Measurements from ENCODE around the gene ZNRF2.
A peak's percentile ranks its signal among the peaks of the same experiment; 100 is the strongest.

ZNRF2 gene

DNA sequence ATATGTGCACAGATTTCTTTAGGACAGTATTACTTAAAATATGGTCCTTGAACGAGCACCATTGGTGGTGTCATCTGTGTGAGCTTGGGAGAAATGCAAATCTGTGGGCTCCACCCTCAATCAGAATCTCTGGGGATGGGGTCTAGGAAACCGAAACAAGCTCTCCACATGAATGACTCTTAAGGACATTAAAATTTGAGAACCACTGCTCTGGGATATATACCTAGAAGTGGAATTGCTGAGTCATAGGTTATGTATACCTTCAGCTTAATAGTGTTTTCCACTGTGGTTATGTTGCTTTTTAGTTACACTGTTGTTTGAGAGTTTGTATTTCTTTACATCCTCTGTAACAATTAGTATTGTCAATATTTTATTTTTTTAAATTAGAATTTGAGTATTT lies 24.0 kb downstream of the ZNRF2 start:
- DNase-seq (ENCODE audit: low read depth) = peak; percentile 43
- TF ChIP-seq POLR2A (IDR thresholded peaks at IDR 0.05; ENCODE audit: extremely low read depth, insufficient read length) = no peak
- TF ChIP-seq, protein P1, sequence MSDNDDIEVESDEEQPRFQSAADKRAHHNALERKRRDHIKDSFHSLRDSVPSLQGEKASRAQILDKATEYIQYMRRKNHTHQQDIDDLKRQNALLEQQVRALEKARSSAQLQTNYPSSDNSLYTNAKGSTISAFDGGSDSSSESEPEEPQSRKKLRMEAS (IDR thresholded peaks at IDR 0.05; ENCODE audit: low read depth, low read length) = no peak
- TF ChIP-seq, protein P2, sequence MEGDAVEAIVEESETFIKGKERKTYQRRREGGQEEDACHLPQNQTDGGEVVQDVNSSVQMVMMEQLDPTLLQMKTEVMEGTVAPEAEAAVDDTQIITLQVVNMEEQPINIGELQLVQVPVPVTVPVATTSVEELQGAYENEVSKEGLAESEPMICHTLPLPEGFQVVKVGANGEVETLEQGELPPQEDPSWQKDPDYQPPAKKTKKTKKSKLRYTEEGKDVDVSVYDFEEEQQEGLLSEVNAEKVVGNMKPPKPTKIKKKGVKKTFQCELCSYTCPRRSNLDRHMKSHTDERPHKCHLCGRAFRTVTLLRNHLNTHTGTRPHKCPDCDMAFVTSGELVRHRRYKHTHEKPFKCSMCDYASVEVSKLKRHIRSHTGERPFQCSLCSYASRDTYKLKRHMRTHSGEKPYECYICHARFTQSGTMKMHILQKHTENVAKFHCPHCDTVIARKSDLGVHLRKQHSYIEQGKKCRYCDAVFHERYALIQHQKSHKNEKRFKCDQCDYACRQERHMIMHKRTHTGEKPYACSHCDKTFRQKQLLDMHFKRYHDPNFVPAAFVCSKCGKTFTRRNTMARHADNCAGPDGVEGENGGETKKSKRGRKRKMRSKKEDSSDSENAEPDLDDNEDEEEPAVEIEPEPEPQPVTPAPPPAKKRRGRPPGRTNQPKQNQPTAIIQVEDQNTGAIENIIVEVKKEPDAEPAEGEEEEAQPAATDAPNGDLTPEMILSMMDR (IDR thresholded peaks at IDR 0.05; ENCODE audit: low read depth, low read length) = no peak
- TF ChIP-seq MYC (IDR thresholded peaks at IDR 0.05; ENCODE audit: low read depth, low read length) = no peak
- H3K4me3 ChIP-seq (ENCODE audit: low read depth, low read length) = no peak overlapping the region

DNA sequence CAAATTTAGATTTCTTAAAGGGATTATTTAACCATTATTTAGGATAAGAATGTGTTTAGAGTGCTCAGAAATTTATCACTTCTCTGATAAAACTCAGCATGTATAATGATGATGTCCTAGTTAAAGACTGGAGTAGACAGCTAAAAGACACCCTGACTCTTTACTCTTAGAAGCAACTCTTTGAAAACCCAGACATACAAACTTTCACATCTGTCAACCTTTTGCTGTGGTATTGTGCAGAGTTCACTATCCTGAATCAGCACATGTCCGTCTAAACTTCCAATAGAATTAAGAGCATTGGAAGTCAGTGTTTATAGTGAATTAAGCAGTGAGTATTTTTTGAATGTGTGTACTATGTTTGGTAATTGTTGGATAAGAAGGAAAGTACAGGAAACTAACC lies 24.9 kb downstream of the ZNRF2 start:
- no peak overlapping the region for H3K4me3 ChIP-seq (ENCODE audit: low read depth, low read length)
- DNase-seq (ENCODE audit: low read depth) = no peak
- TF ChIP-seq MYC (IDR thresholded peaks at IDR 0.05; ENCODE audit: low read depth, low read length) (no peak), POLR2A (IDR thresholded peaks at IDR 0.05; ENCODE audit: extremely low read depth, insufficient read length) (no peak)
- TF ChIP-seq, protein P2 (IDR thresholded peaks at IDR 0.05; ENCODE audit: low read depth, low read length) = no peak
- TF ChIP-seq, protein P1 (IDR thresholded peaks at IDR 0.05; ENCODE audit: low read depth, low read length) = no peak

DNA sequence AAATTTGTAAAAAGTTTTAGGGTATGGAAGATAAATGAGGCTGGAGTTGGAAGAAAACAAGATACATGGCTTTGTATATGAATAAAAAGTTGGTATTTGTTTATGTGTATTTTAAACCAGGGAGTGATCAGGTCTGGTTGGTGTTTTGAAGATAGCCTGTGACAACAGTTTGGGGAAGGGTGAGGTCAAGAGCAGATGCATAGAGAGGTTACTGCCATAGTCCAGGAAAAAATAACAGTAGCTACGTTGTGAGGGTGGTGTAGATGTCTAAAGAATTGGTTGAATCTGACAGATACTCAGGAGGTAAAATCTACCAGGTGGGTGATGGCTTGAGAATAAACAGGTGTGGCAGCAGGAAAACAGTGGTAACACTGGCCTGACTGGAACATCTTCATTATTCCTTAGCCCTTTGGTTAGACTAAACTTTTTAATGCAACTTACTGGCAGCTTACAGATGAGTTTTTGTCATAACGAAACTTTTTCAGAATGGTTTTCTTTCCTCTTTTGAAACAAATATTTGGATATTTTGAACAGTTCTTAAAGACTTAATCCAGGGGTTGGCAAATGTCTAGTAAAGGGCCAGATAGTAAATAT lies 25.5 kb downstream of the ZNRF2 start:
- DNase-seq (ENCODE audit: low read depth) = no peak
- TF ChIP-seq, protein P1 (IDR thresholded peaks at IDR 0.05; ENCODE audit: low read depth, low read length) = no peak
- TF ChIP-seq, protein P2 (IDR thresholded peaks at IDR 0.05; ENCODE audit: low read depth, low read length) = no peak
- TF ChIP-seq POLR2A (IDR thresholded peaks at IDR 0.05; ENCODE audit: extremely low read depth, insufficient read length) = no peak
- no peak for TF ChIP-seq MYC (IDR thresholded peaks at IDR 0.05; ENCODE audit: low read depth, low read length)
- no peak overlapping the region for H3K4me3 ChIP-seq (ENCODE audit: low read depth, low read length)

DNA sequence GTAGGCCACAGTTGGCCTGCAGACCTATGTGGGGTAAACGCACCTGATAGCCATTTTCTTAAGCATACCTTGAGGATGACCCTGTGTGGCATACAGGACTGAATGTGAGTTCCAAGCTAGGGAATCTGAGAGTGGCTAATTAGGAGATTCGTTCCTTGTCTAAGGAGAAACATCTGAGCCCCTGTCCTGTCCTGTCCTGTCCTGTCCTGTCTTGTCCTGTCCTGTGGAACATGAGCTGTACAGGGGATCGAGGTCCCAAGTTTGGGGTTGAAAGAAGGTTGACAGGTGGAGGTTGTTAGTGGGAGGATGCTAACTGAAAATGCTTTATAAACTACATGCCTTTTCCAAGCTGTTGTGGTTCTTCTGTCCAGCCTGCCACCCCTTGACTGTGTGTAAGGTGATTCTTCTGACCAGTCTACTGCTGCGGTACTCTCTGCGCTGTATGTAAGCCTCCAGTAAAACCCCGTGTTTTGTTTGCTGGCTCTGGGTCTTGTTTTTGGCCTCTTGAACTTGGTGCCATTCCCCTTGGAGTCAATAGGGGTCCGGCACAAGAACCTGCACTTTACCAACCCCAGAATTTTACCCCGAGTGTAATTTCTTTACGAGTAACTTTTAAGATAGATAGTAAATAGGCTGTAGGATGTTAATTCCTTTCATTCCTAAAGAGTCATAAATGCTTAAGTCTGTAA lies 26.4 kb downstream of the ZNRF2 start:
- no peak for DNase-seq (ENCODE audit: low read depth)
- TF ChIP-seq, protein P2 (IDR thresholded peaks at IDR 0.05; ENCODE audit: low read depth, low read length) = no peak
- TF ChIP-seq POLR2A (IDR thresholded peaks at IDR 0.05; ENCODE audit: extremely low read depth, insufficient read length) (no peak), MYC (IDR thresholded peaks at IDR 0.05; ENCODE audit: low read depth, low read length) (no peak)
- TF ChIP-seq, protein P1 (IDR thresholded peaks at IDR 0.05; ENCODE audit: low read depth, low read length) = no peak
- no peak overlapping the region for H3K4me3 ChIP-seq (ENCODE audit: low read depth, low read length)

DNA sequence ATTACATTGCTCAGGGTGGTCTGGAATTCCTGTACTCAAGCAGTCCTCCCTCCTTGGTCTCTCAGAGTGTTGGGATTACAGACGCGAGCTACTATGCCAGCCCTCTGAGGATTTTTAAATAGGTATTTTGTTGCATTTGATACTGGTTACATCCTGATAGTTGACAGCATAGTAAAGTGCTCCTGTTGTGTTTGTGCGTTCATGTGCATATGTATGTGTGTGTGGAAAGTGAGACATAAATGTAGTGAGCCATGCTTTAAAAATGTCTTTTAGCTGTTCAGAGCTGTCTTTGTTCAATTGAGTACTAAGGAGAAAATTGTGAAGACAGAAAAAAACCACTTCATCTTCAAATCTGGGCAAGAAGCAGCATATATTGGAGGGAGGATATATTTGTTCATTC lies 27.8 kb downstream of the ZNRF2 start:
- H3K4me3 ChIP-seq (ENCODE audit: low read depth, low read length) = no peak overlapping the region
- no peak for DNase-seq (ENCODE audit: low read depth)
- TF ChIP-seq MYC (IDR thresholded peaks at IDR 0.05; ENCODE audit: low read depth, low read length) (no peak), POLR2A (IDR thresholded peaks at IDR 0.05; ENCODE audit: extremely low read depth, insufficient read length) (no peak)
- TF ChIP-seq, protein P1 (IDR thresholded peaks at IDR 0.05; ENCODE audit: low read depth, low read length) = no peak
- TF ChIP-seq, protein P2 (IDR thresholded peaks at IDR 0.05; ENCODE audit: low read depth, low read length) = no peak
